Endothelial cell of umbilical vein (primary cell): ENCODE results near the gene ZDHHC14. TPM values are rescaled to one million over a fixed set of nuclear protein-coding genes. Genes with fewer than 3 reads are reported as not detected.

Source experiments
- BruUV-seq: library from RNA; stranded (reverse); fragments of 400-500 nt; replicated peaks from 2 replicates; lab custom pipeline; 2021; lab: Mats Ljungman, UMichigan
- CTCF ChIA-PET: fragments of 300-600, 350-600 bp; sonication (Branson Sonifier 250); formaldehyde crosslinking; loops from one replicate; lab custom pipeline; 2021; ENCODE audit warnings: antibody characterized with exemption, inconsistent platforms; lab: Charles Lee
- POLR2A ChIA-PET: fragments of 300-600, 350-600 bp; sonication (Branson Sonifier 250); formaldehyde crosslinking; loops from one replicate; lab custom pipeline; 2021; ENCODE audit warnings: antibody characterized with exemption, inconsistent platforms; lab: Charles Lee
- DNase-seq: peaks from one replicate; pipeline ENCODE4 v3.0.0-alpha.2; 2011; ENCODE audit warnings: low read depth, low spot score
- FAIRE-seq: peaks from 2 replicates; lab custom pipeline; 2011; peaks lifted over from hg19 to GRCh38; lab: Jason Lieb, UNC
- H2AFZ ChIP-seq: 2 replicates; pipeline ENCODE4 v1.6.0; 2012; ENCODE audit warnings: low read depth, low read length, control low read depth, inconsistent platforms
- H3K27ac ChIP-seq: 2 replicates; pipeline ENCODE4 v1.5.1; 2011; ENCODE audit warnings: low read depth, mild to moderate bottlenecking, control low read depth, low read length, moderate library complexity; ENCODE audit not compliant: insufficient read depth
- H3K27me3 ChIP-seq, 2 experiments: 2 replicates each; pipeline versions ENCODE4 v1.6.0 to v1.6.1; 2011; ENCODE audit warnings: low read length in 2 of 2, mixed read lengths in 1 of 2; ENCODE audit not compliant: control insufficient read depth in 2 of 2, insufficient read depth in 2 of 2
- H3K36me3 ChIP-seq, 2 experiments: 2 replicates in 1 of 2; 3 replicates in 1 of 2; pipeline ENCODE4 v1.5.1; 2011; ENCODE audit warnings: low read length in 2 of 2, mild to moderate bottlenecking in 1 of 2, moderate library complexity in 1 of 2; ENCODE audit not compliant: control insufficient read depth in 2 of 2, insufficient read depth in 2 of 2; ENCODE audit errors: extremely low read depth in 1 of 2
- H3K4me1 ChIP-seq: 3 replicates; pipeline ENCODE4 v1.5.1; 2011; ENCODE audit warnings: mild to moderate bottlenecking, low read length; ENCODE audit not compliant: control insufficient read depth, insufficient read depth; ENCODE audit errors: extremely low read depth
- H3K4me2 ChIP-seq: 2 replicates; pipeline ENCODE4 v1.6.1; 2011; ENCODE audit warnings: low read length, control low read depth, mixed read lengths; ENCODE audit not compliant: insufficient read depth
- H3K4me3 ChIP-seq, 3 experiments: fragments of 200-600 bp in 1 of 3; sonication (generic), shearing (Covaris generic) in 1 of 3; replicated peaks in 1 of 3; 2 replicates each; pipeline ENCODE4 v1.5.1; 2011 to 2016; ENCODE audit warnings: control low read depth in 3 of 3, low read length in 3 of 3, mild to moderate bottlenecking in 2 of 3, inconsistent platforms in 1 of 3, low read depth in 1 of 3, moderate library complexity in 1 of 3; ENCODE audit not compliant: insufficient read depth in 1 of 3
- H3K79me2 ChIP-seq: 2 replicates; pipeline ENCODE4 v1.6.0; 2012; ENCODE audit warnings: low read length, inconsistent platforms; ENCODE audit not compliant: control insufficient read depth, insufficient read depth
- H3K9ac ChIP-seq: replicated peaks from 2 replicates; pipeline ENCODE3; 2011; ENCODE audit warnings: low read length, control low read depth; ENCODE audit not compliant: insufficient read depth; ENCODE audit errors: extremely low read depth
- H3K9me1 ChIP-seq: replicated peaks from 3 replicates; pipeline ENCODE4 v1.6.0; 2011; ENCODE audit warnings: mild to moderate bottlenecking, low read length; ENCODE audit not compliant: control insufficient read depth, insufficient read depth; ENCODE audit errors: extremely low read depth
- H3K9me3 ChIP-seq: replicated peaks from 2 replicates; pipeline ENCODE4 v1.5.1; 2012; ENCODE audit warnings: low read length, inconsistent platforms; ENCODE audit not compliant: control insufficient read depth, insufficient read depth
- H4K20me1 ChIP-seq: replicated peaks from 2 replicates; pipeline ENCODE3; 2011; ENCODE audit warnings: mild to moderate bottlenecking, low read length; ENCODE audit not compliant: control insufficient read depth, insufficient read depth; ENCODE audit errors: extremely low read depth
- CTCF ChIP-seq, 2 donors: IDR thresholded peaks; 1 replicate in 1 of 2; 2 replicates in 1 of 2; pipeline ENCODE4 v1.5.1; 2011; ENCODE audit warnings: low read length in 2 of 2, mild to moderate bottlenecking in 2 of 2, moderate library complexity in 2 of 2, control low read depth in 1 of 2, inconsistent platforms in 1 of 2, low read depth in 1 of 2; ENCODE audit not compliant: insufficient read depth in 1 of 2; ENCODE audit errors: extremely low read depth in 1 of 2
- EZH2 ChIP-seq: IDR thresholded peaks from 2 replicates; pipeline ENCODE4 v1.6.1; 2012; ENCODE audit warnings: borderline replicate concordance, low read depth, mild to moderate bottlenecking, moderate library complexity, low read length, inconsistent platforms; ENCODE audit not compliant: severe bottlenecking
- FOS ChIP-seq: IDR thresholded peaks from 2 replicates; pipeline ENCODE4 v1.6.1; 2011; ENCODE audit warnings: mild to moderate bottlenecking, low read length, moderate library complexity, borderline replicate concordance; ENCODE audit not compliant: insufficient read depth
- GATA2 ChIP-seq: IDR thresholded peaks from 2 replicates; pipeline ENCODE4 v1.7.0; 2011; ENCODE audit warnings: low read depth, mild to moderate bottlenecking, moderate library complexity, mixed read lengths, low read length; ENCODE audit not compliant: insufficient read length, insufficient read depth
- JUN ChIP-seq: IDR thresholded peaks from 2 replicates; pipeline ENCODE4 v1.6.1; 2011; ENCODE audit warnings: borderline replicate concordance, low read depth; ENCODE audit not compliant: insufficient read length, insufficient read depth
- MAX ChIP-seq: IDR thresholded peaks from 2 replicates; pipeline ENCODE4 v1.6.1; 2011; ENCODE audit not compliant: insufficient read depth, insufficient read length
- MYC ChIP-seq: IDR thresholded peaks from one replicate; pipeline ENCODE4 v1.6.1; 2011; ENCODE audit warnings: mild to moderate bottlenecking, low read depth, low read length
- POLR2A ChIP-seq: IDR thresholded peaks from 2 replicates; pipeline ENCODE4 v1.6.1; 2012; ENCODE audit warnings: low read depth, mild to moderate bottlenecking, control low read depth, low read length
- POLR2AphosphoS5 ChIP-seq: IDR thresholded peaks from 2 replicates; pipeline ENCODE4 v1.6.1; 2012; ENCODE audit warnings: low read depth, mild to moderate bottlenecking, control low read depth, low read length, moderate library complexity; ENCODE audit not compliant: insufficient read depth
- dilution Hi-C: fragments of 300-500 bp; cut with MboI; formaldehyde crosslinking; loops from one replicate; pipeline ENCODE4 v1.15.0; 2019; ENCODE audit warnings: low sequenced_read_pairs; ENCODE audit not compliant: extremely low pct_ligation_motif_present
- intact Hi-C: fragments of 100-400 bp; cut with micrococcal nuclease; formaldehyde crosslinking; loops from one replicate; pipeline ENCODE4 v1.10.0; 2022
- polyA plus RNA-seq, 4 experiments: library from polyadenylated mRNA; depleted of rRNA in 3 of 4; stranded (reverse) in 3 of 4; unstranded in 1 of 4; fragments of >200 nt; gene quantifications; 2 replicates each; pipeline versions ENCODE4 v1.2.1 to v1.2.3, GENCODE V29; 2011 to 2012; ENCODE audit warnings: missing spikeins in 1 of 4
- total RNA-seq: library from RNA; stranded (reverse); gene quantifications from 2 replicates; pipeline ENCODE4 v1.2.3, GENCODE V29; 2021

Gene ZDHHC14
- total and polyA plus RNA-seq, 2 donors (not counting 3 experiments of a cell fraction or from before 2014, with no cell fraction given): 23.0 to 25.6 TPM

GRCh38 chr6:157481865-157482249 is 100.9 kb downstream of the ZDHHC14 start:
- TF ChIP-seq JUN: no peak
- TF ChIP-seq CTCF (IDR thresholded peaks at IDR 0.05; ENCODE audit: extremely low read depth in 1 of 2, insufficient read depth in 1 of 2, low read depth in 1 of 2, low read length in 2 of 2): no peak
- no peak for TF ChIP-seq POLR2A
- TF ChIP-seq MAX: no peak
- TF ChIP-seq FOS: no peak
- TF ChIP-seq GATA2: no peak
- no peak for TF ChIP-seq POLR2AphosphoS5
- no peak for TF ChIP-seq EZH2
- TF ChIP-seq MYC: no peak
- dilution Hi-C loops: no loop called here
- FAIRE-seq (no peak), DNase-seq (no peak)
- Histone ChIP-seq H3K9ac (no peak overlapping the region), H3K27me3 (no peaks in the 10 kb centered on the region), H3K4me2 (no peak overlapping the region), H3K36me3 (no peaks in the 10 kb centered on the region), H2AFZ (no peak overlapping the region), H3K4me3 (no peak overlapping the region), H4K20me1 (no peaks in the 10 kb centered on the region), H3K9me1 (no peaks in the 10 kb centered on the region), H3K4me1 (no peaks in the 10 kb centered on the region), H3K79me2 (no peaks in the 10 kb centered on the region), H3K9me3 (no peaks in the 10 kb centered on the region), H3K27ac (no peak overlapping the region)
- intact Hi-C loops: no loop called here
- ChIA-PET POLR2A (interaction anchor here (0.7 kb wide), 1 partner anchor 10 kb away, joined by 3 read pairs; no protein-coding TSS in a partner anchor), CTCF (no interaction called here)
- no TSS peak for BruUV-seq
